Right cardiac atrium (tissue), 5 donors: ENCODE results near the gene ANKMY1. TPM values are rescaled to one million over a fixed set of nuclear protein-coding genes. Genes with fewer than 3 reads are reported as not detected.
A peak's percentile ranks its signal among the peaks of the same experiment; 100 is the strongest.

Source experiments
- ATAC-seq, 2 donors: fragments of 200-7000 bp; cut with Tn5 transposase; one replicate each; pipeline versions ENCODE4 v1.8.0 to v1.9.1; 2020; ENCODE audit warnings: moderate library complexity in 2 of 2, mild to moderate bottlenecking in 1 of 2
- DNase-seq, 3 donors: peaks; one replicate each; pipeline ENCODE4 v3.0.0-alpha.2; 2020
- H3K27ac ChIP-seq: one replicate; pipeline ENCODE4 v1.5.1; 2013; ENCODE audit warnings: mild to moderate bottlenecking, low read length, control low read depth, moderate library complexity
- H3K27me3 ChIP-seq: one replicate; pipeline ENCODE4 v1.6.1; 2013; ENCODE audit not compliant: control insufficient read depth, insufficient read depth
- H3K4me1 ChIP-seq: one replicate; pipeline ENCODE4 v1.6.1; 2013; ENCODE audit warnings: low read length; ENCODE audit not compliant: control insufficient read depth, insufficient read depth
- H3K4me3 ChIP-seq: one replicate; pipeline ENCODE4 v1.5.1; 2013; ENCODE audit warnings: low read length, control low read depth
- H3K9me3 ChIP-seq: one replicate; pipeline ENCODE4 v1.6.1; 2013; ENCODE audit warnings: low read length; ENCODE audit not compliant: control insufficient read depth
- WGBS: extraction: QIAGEN DNeasy Blood & Tissue Kit; methylation state at CpG from one replicate; pipeline ENCODE4 v1.1.7; 2013; 5-methylcytosine and 5-hydroxymethylcytosine counted together
- intact Hi-C, 4 donors: fragments of 100-400 bp; cut with DNase I; formaldehyde crosslinking; loops; one replicate each; pipeline versions ENCODE4 v1.11.0 to v1.14.0; 2022 to 2023
- polyA plus RNA-seq: library from polyadenylated mRNA; stranded (reverse); fragments of 200-250 nt; gene quantifications from one replicate; pipeline ENCODE4 v1.2.3, GENCODE V29; 2013
- total RNA-seq, 4 donors: library from RNA; stranded (reverse); fragmentation: NEBNext Ultra II Directional; extraction: Animal tissue kit (Norgen Biotek cat#: 25700); gene quantifications; one replicate each; pipeline ENCODE4 v1.2.1, GENCODE V29; 2021
- donor health status: healthy with polysubstance abuse.
- donor health status: DM: no; HTN: yes; CAD: no.
- donor health status: DM: no; HTN: no; CAD: no.
- donor health status: DM: no; HTN: yes; CAD: no; lungs with severe emphysema.
- donor health status: DM: yes; HTN: yes; CAD: no.

ANKMY1 gene
- total and polyA plus RNA-seq, 5 donors, result 3.5 to 8.0 (median 7.6) TPM

GRCh38 chr2:240464514-240465241, 93.1 kb downstream of the ANKMY1 start:
- WGBS, result 91% methylated on average over 43 of the region's 43 CpGs
- DNase-seq, result peak; percentile 5 to 57 (median 18)

GRCh38 chr2:240463866-240464481, 93.8 kb downstream of the ANKMY1 start:
- Histone ChIP-seq H3K4me3 (no peak overlapping the region), H3K4me1 (no peaks in the 10 kb centered on the region), H3K27ac (no peak overlapping the region), H3K27me3 (no peaks in the 10 kb centered on the region), H3K9me3 (no peaks in the 10 kb centered on the region)
- intact Hi-C loops, result no loop called here
- ATAC-seq (no peak), DNase-seq (peak; percentile 11 to 43 (median 23))
- WGBS, result 96% methylated on average over 21 of the region's 21 CpGs

More at GRCh38 chr2:240464514-240465241, 93.1 kb downstream of the ANKMY1 start:
- Histone ChIP-seq H3K4me1 (no peaks in the 10 kb centered on the region), H3K27me3 (no peaks in the 10 kb centered on the region), H3K4me3 (no peak overlapping the region), H3K9me3 (no peaks in the 10 kb centered on the region), H3K27ac (no peak overlapping the region)
- intact Hi-C loops, result no loop called here
- no peak for ATAC-seq

GRCh38 chr2:240463274-240463865, 94.4 kb downstream of the ANKMY1 start:
- Histone ChIP-seq H3K9me3 (no peaks in the 10 kb centered on the region), H3K4me1 (no peaks in the 10 kb centered on the region), H3K27ac (no peak overlapping the region), H3K27me3 (no peaks in the 10 kb centered on the region), H3K4me3 (no peak overlapping the region)
- ATAC-seq (no peak), DNase-seq (peak; percentile 16 to 64 (median 53))
- 88% methylated on average over 22 of the region's 22 CpGs for WGBS
- intact Hi-C loops, result no loop called here

- peak in 2 of 3 donors; percentile 24 to 37 for DNase-seq
Observed at GRCh38 chr2:240462707-240463273, 95.0 kb downstream of the ANKMY1 start.

GRCh38 chr2:240462073-240462706, 95.6 kb downstream of the ANKMY1 start:
- Histone ChIP-seq H3K4me1 (no peaks in the 10 kb centered on the region), H3K4me3 (no peak overlapping the region), H3K9me3 (no peaks in the 10 kb centered on the region), H3K27ac (no peak overlapping the region), H3K27me3 (no peaks in the 10 kb centered on the region)
- 94% methylated on average over 41 of the region's 41 CpGs for WGBS
- ATAC-seq (no peak), DNase-seq (peak; percentile 14 to 43 (median 35))
- intact Hi-C loops, result no loop called here

More at GRCh38 chr2:240462707-240463273, 95.0 kb downstream of the ANKMY1 start:
- Histone ChIP-seq H3K9me3 (no peaks in the 10 kb centered on the region), H3K27me3 (no peaks in the 10 kb centered on the region), H3K27ac (no peak overlapping the region), H3K4me1 (no peaks in the 10 kb centered on the region), H3K4me3 (no peak overlapping the region)
- intact Hi-C loops, result no loop called here
- no peak for ATAC-seq
- 87% methylated on average over 16 of the region's 16 CpGs for WGBS

- H3K4me1 ChIP-seq, result no peaks in the 10 kb centered on the region
- DNase-seq (peak in 2 of 3 donors; percentile 36 to 45), ATAC-seq (no peak)
- no peaks in the 10 kb centered on the region for H3K27me3 ChIP-seq
- no peaks in the 10 kb centered on the region for H3K9me3 ChIP-seq
- 89% methylated on average over 17 of the region's 17 CpGs for WGBS
- H3K4me3 ChIP-seq, result no peak overlapping the region
- no peak overlapping the region for H3K27ac ChIP-seq
- intact Hi-C loops, result no loop called here
Observed at GRCh38 chr2:240461471-240462072, 96.2 kb downstream of the ANKMY1 start.

GRCh38 chr2:240460781-240461431, 96.9 kb downstream of the ANKMY1 start:
- peak; percentile 12 to 48 (median 42) for DNase-seq
- Histone ChIP-seq H3K4me3 (no peak overlapping the region), H3K27ac (no peak overlapping the region), H3K4me1 (no peaks in the 10 kb centered on the region), H3K27me3 (no peaks in the 10 kb centered on the region), H3K9me3 (no peaks in the 10 kb centered on the region)
- no peak for ATAC-seq
- 91% methylated on average over 16 of the region's 16 CpGs for WGBS
- intact Hi-C loops, result no loop called here

GRCh38 chr2:240460253-240460711, 97.5 kb downstream of the ANKMY1 start:
- no peaks in the 10 kb centered on the region for H3K27me3 ChIP-seq
- H3K4me3 ChIP-seq, result no peak overlapping the region
- peak; percentile 11 to 43 (median 41) for DNase-seq
- no peak overlapping the region for H3K27ac ChIP-seq
- no peaks in the 10 kb centered on the region for H3K9me3 ChIP-seq
- no peaks in the 10 kb centered on the region for H3K4me1 ChIP-seq
- WGBS, result 88% methylated on average over 16 of the region's 16 CpGs
- no peak for ATAC-seq
- intact Hi-C loops, result no loop called here

GRCh38 chr2:240459401-240460252, 98.2 kb downstream of the ANKMY1 start:
- Histone ChIP-seq H3K4me1 (no peaks in the 10 kb centered on the region), H3K27me3 (no peaks in the 10 kb centered on the region), H3K27ac (no peak overlapping the region), H3K9me3 (no peaks in the 10 kb centered on the region), H3K4me3 (no peak overlapping the region)
- ATAC-seq (no peak), DNase-seq (peak; percentile 14 to 55 (median 39))
- intact Hi-C loops, result no loop called here
- WGBS, result 67% methylated on average over 23 of the region's 23 CpGs
